GM10847 (cell line): Measurements from ENCODE around the gene ULK2.

ENCODE experiments used
- POLR2A ChIP-seq: IDR thresholded peaks from 2 replicates; pipeline ENCODE4 v1.6.1; 2011; ENCODE audit not compliant: insufficient read length; ENCODE audit errors: extremely low read depth

ULK2 gene

GRCh38 chr17:19731626-19732025, 136.1 kb downstream of the ULK2 start:
- TF ChIP-seq POLR2A: no peak

- TF ChIP-seq POLR2A: no peak
Observed at GRCh38 chr17:19730843-19731242, 136.9 kb downstream of the ULK2 start.

GRCh38 chr17:19729900-19730299, 137.8 kb downstream of the ULK2 start:
- TF ChIP-seq POLR2A: no peak

DNA sequence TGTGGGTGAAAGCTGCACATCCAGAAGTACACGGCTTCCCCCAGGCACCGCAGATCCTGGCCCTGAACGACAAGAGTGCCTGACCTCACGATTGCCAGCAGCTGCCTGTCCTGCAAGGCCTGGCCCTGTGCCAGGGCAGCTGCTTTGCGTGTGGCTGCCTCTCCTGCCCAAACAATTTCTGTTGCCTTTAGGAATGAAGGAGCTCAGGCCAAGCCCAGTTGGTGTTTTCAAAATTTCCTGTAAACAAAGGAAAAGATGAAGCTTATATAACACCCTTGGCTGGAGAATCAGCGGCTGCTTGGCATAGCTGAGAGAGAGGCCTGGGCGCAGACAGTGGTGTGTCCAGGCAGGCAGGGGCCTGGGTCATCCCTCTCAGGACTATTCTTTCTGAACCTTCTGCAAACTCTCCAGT, 139.6 kb downstream of the ULK2 start:
- TF ChIP-seq POLR2A: no peak

- no peak for TF ChIP-seq POLR2A
Observed at GRCh38 chr17:19727501-19728078, 140.1 kb downstream of the ULK2 start.

GRCh38 chr17:19726631-19727376, 140.9 kb downstream of the ULK2 start:
- TF ChIP-seq POLR2A: no peak

DNA sequence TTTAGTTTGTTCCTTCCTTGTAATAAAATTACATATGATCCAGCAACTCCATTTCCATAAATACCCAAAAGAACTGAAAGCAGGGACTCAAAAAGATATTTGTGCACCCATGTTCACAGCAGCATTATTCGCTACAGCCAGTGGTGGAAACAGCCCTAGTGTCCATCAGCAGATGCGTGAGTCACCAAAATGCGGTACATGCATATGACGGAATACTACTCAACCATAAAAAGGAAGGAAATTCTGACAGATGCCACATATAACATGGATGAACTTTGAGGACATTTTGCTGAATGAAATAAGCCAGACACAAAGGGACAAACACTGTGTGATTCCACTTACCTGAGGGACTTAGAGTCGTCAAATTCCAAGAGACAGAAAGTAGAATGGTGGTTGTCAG, 142.2 kb downstream of the ULK2 start:
- no peak for TF ChIP-seq POLR2A

DNA sequence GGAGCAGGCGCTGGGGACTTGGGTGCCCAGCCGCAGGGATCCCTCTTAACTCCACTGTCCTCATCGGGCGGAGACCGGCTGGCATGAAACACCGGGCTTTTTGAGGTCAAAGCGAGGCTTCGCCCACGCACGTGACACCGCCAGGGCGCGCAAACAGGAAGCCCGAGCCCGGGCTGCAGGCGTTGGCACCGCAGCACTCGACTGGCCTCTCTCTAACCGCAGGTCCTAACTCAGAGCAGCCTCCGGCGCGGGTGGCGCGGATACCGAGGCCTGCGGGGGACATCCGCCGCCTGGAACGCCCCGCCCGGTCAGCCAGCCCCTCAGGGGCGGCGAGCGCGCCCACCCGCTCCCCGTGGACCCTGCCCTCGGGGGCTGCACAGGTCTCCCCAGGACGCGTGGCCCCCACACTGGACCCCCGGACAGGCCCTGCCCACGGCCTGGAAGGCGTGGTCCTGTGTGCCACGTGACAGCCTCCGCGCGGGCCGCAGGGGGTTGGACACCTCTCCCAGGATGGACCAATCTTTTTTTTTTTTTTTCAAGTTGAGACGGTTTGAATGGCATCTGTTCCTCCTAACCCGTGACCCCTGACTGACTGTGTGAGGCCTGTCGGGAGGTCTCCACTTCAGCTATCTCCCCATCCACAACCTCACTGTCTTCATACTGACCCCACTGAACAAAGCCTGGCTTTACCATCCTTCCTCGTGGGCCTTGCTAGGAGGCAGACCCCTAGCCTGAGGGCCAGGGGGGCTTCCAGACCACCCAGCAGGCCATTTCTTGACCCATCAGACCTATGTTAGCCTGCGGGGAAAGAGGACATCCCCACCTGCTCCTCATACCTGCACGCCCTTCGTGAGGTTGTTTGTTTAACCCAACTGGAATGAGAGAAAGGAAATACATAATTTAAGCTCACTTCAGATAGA, 143.0 kb downstream of the ULK2 start:
- no peak for TF ChIP-seq POLR2A

DNA sequence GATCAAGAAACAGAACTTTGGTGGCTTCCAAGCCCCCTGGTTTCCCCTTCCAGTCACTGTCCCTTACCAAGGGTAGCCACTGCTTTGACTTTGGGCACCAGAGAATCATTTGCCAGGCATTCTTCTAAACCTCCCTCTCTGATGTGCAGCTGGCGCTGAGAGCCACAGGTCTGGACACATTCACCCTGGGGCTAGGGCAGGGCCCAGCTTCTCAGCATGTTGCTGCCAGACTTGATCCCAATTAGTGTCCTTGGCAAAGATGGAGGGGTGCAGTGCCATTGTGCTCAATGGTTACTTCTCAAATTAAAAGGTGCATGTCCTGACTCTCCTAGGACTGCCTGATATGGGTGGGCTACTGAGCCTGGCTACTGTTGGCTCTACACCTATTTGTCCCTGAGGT, 143.8 kb downstream of the ULK2 start:
- no peak for TF ChIP-seq POLR2A
